Caco-2 (cell line): ENCODE data around the gene KCTD12. TPM values are rescaled to one million over a fixed set of nuclear protein-coding genes. Genes with fewer than 3 reads are reported as not detected.

Experiments used
- BruUV-seq: library from RNA; stranded (reverse); fragments of 400-500 nt; replicated peaks from 2 replicates; lab custom pipeline; 2021; lab: Mats Ljungman, UMichigan
- CTCF ChIA-PET: fragments of 300-600 bp; sonication (Branson Sonifier 250); formaldehyde crosslinking; loops from one replicate; lab custom pipeline; 2022; ENCODE audit warnings: antibody characterized with exemption; lab: Charles Lee
- POLR2A ChIA-PET: fragments of 300-600 bp; sonication (Branson Sonifier 250); formaldehyde crosslinking; loops from one replicate; lab custom pipeline; 2022; ENCODE audit warnings: antibody characterized with exemption; lab: Charles Lee
- DNase-seq, 2 experiments: peaks; one replicate each; pipeline versions ENCODE4 v3.0.0 to v3.0.0-alpha.2; 2020 to 2022
- H3K27me3 ChIP-seq: replicated peaks from 2 replicates; pipeline ENCODE4 v1.6.0; 2011; ENCODE audit warnings: low read length; ENCODE audit not compliant: control insufficient read depth, insufficient read depth
- H3K36me3 ChIP-seq: 2 replicates; pipeline ENCODE4 v1.5.1; 2011; ENCODE audit warnings: low read length; ENCODE audit not compliant: control insufficient read depth, insufficient read depth
- H3K4me1 ChIP-seq: fragments of 250-450 bp; sonication (Bioruptor Pico); 2 replicates; pipeline ENCODE4 v1.5.1; 2020; ENCODE audit warnings: mild to moderate bottlenecking
- H3K4me3 ChIP-seq: 2 replicates; pipeline ENCODE4 v1.5.1; 2011; ENCODE audit warnings: low read depth, mild to moderate bottlenecking, control low read depth, low read length
- H3K9me3 ChIP-seq: fragments of 250-450 bp; sonication (Bioruptor Pico); 2 replicates; pipeline ENCODE4 v1.5.1; 2020; ENCODE audit warnings: mild to moderate bottlenecking, moderate library complexity
- H3K27ac Mint-ChIP-seq: one replicate; pipeline ENCODE4 v1.8.0; 2022; ENCODE audit warnings: mixed read lengths; ENCODE audit not compliant: unreplicated experiment
- H3K27me3 Mint-ChIP-seq: one replicate; pipeline ENCODE4 v1.8.0; 2022; ENCODE audit warnings: mixed read lengths; ENCODE audit not compliant: insufficient read depth, unreplicated experiment
- H3K36me3 Mint-ChIP-seq: one replicate; pipeline ENCODE4 v1.8.0; 2022; ENCODE audit warnings: mild to moderate bottlenecking, mixed read lengths; ENCODE audit not compliant: insufficient read depth, unreplicated experiment
- H3K4me1 Mint-ChIP-seq: one replicate; pipeline ENCODE4 v1.8.0; 2022; ENCODE audit warnings: low read depth, mixed read lengths; ENCODE audit not compliant: unreplicated experiment
- H3K4me3 Mint-ChIP-seq: one replicate; pipeline ENCODE4 v1.8.0; 2022; ENCODE audit warnings: mild to moderate bottlenecking, moderate library complexity, mixed read lengths; ENCODE audit not compliant: unreplicated experiment
- H3K9me3 Mint-ChIP-seq: one replicate; pipeline ENCODE4 v1.8.0; 2022; ENCODE audit warnings: mixed read lengths; ENCODE audit not compliant: unreplicated experiment
- CTCF ChIP-seq, 2 experiments: fragments of 200-600 bp in 1 of 2; IDR thresholded peaks; 1 replicate in 1 of 2; 2 replicates in 1 of 2; pipeline versions ENCODE4 v1.5.1 to v1.8.0; 2011 to 2022; ENCODE audit warnings: antibody characterized with exemption in 1 of 2, control low read depth in 1 of 2, inconsistent platforms in 1 of 2, low read depth in 1 of 2, low read length in 1 of 2, mild to moderate bottlenecking in 1 of 2, moderate library complexity in 1 of 2; ENCODE audit not compliant: insufficient read depth in 1 of 2, severe bottlenecking in 1 of 2, unreplicated experiment in 1 of 2
- intact Hi-C: fragments of 100-400 bp; cut with micrococcal nuclease; formaldehyde crosslinking; loops from one replicate; pipeline ENCODE4 v1.10.0; 2022; ENCODE audit not compliant: unreplicated experiment
- total RNA-seq: library from RNA; stranded (reverse); gene quantifications from 2 replicates; pipeline ENCODE4 v1.2.3, GENCODE V29; 2022

Gene KCTD12
- total RNA-seq, 1 experiment from 2014 or later, result 1.8 TPM

- H3K9me3 ChIP-seq, result no peaks in the 10 kb centered on the region
- no peak for TF ChIP-seq CTCF (IDR thresholded peaks at IDR 0.05; ENCODE audit: insufficient read depth in 1 of 2, low read depth in 1 of 2, low read length in 1 of 2, severe bottlenecking in 1 of 2, unreplicated experiment in 1 of 2)
- intact Hi-C loops, result no loop called here
- H3K36me3 ChIP-seq, result no peaks in the 10 kb centered on the region
- Mint-ChIP-seq H3K4me3 (no peak overlapping the region), H3K27me3 (peaks cover 3% of the 10 kb centered on the region), H3K27ac (peak overlapping the region; percentile 51), H3K9me3 (peaks cover 22% of the 10 kb centered on the region), H3K4me1 (peaks cover 10% of the 10 kb centered on the region), H3K36me3 (no peaks in the 10 kb centered on the region)
- CTCF ChIA-PET, result no interaction called here
- no peaks in the 10 kb centered on the region; the same call in 1 of the 2 replicates for H3K4me1 ChIP-seq
- no peak for DNase-seq
- BruUV-seq, result no TSS peak
- POLR2A ChIA-PET, result no interaction called here
- no peaks in the 10 kb centered on the region for H3K27me3 ChIP-seq
- H3K4me3 ChIP-seq, result no peak overlapping the region
These were observed 30.9 kb upstream of the KCTD12 start for GRCh38 chr13:76917095-76917494.

GRCh38 chr13:76913898-76914297 lies 27.7 kb upstream of the KCTD12 start:
- Histone ChIP-seq H3K9me3 (no peaks in the 10 kb centered on the region), H3K27me3 (no peaks in the 10 kb centered on the region), H3K36me3 (no peaks in the 10 kb centered on the region), H3K4me1 (no peaks in the 10 kb centered on the region; the same call in 1 of the 2 replicates), H3K4me3 (no peak overlapping the region)
- CTCF ChIA-PET, result no interaction called here
- BruUV-seq, result no TSS peak
- Mint-ChIP-seq H3K4me1 (peaks cover 10% of the 10 kb centered on the region), H3K9me3 (peaks cover 4% of the 10 kb centered on the region), H3K27ac (no peak overlapping the region), H3K36me3 (no peaks in the 10 kb centered on the region), H3K4me3 (no peak overlapping the region), H3K27me3 (peaks cover 10% of the 10 kb centered on the region)
- intact Hi-C loops, result no loop called here
- TF ChIP-seq CTCF (IDR thresholded peaks at IDR 0.05; ENCODE audit: insufficient read depth in 1 of 2, low read depth in 1 of 2, low read length in 1 of 2, severe bottlenecking in 1 of 2, unreplicated experiment in 1 of 2), result no peak
- POLR2A ChIA-PET, result no interaction called here
- no peak for DNase-seq

GRCh38 chr13:76912476-76912875 lies 26.3 kb upstream of the KCTD12 start:
- H3K27me3 ChIP-seq, result no peaks in the 10 kb centered on the region
- Mint-ChIP-seq H3K36me3 (no peaks in the 10 kb centered on the region), H3K9me3 (no peaks in the 10 kb centered on the region), H3K4me1 (peaks cover 7% of the 10 kb centered on the region), H3K27ac (no peak overlapping the region), H3K4me3 (no peak overlapping the region), H3K27me3 (peaks cover 14% of the 10 kb centered on the region)
- no peak for DNase-seq
- no TSS peak for BruUV-seq
- CTCF ChIA-PET, result no interaction called here
- no peaks in the 10 kb centered on the region for H3K36me3 ChIP-seq
- no peak for TF ChIP-seq CTCF (IDR thresholded peaks at IDR 0.05; ENCODE audit: insufficient read depth in 1 of 2, low read depth in 1 of 2, low read length in 1 of 2, severe bottlenecking in 1 of 2, unreplicated experiment in 1 of 2)
- intact Hi-C loops, result no loop called here
- no peaks in the 10 kb centered on the region for H3K9me3 ChIP-seq
- no peak overlapping the region for H3K4me3 ChIP-seq
- no peaks in the 10 kb centered on the region; the same call in 1 of the 2 replicates for H3K4me1 ChIP-seq
- POLR2A ChIA-PET, result no interaction called here
